BE2C (cell line): ENCODE data around the gene EIF4A2.

ENCODE experiments used
- DNase-seq: peaks from one replicate; pipeline ENCODE4 v3.0.0-alpha.2; 2020
- H3K27me3 ChIP-seq: fragments of 250-450 bp; sonication (Bioruptor Pico); 2 replicates; pipeline ENCODE4 v1.5.1; 2020; ENCODE audit warnings: mild to moderate bottlenecking
- H3K36me3 ChIP-seq: fragments of 250-450 bp; sonication (Bioruptor Pico); 2 replicates; pipeline ENCODE4 v1.5.1; 2020; ENCODE audit warnings: mild to moderate bottlenecking
- H3K4me1 ChIP-seq: fragments of 250-450 bp; sonication (Bioruptor Pico); 2 replicates; pipeline ENCODE4 v1.5.1; 2020
- H3K4me3 ChIP-seq: 2 replicates; pipeline ENCODE4 v1.5.1; 2011; ENCODE audit warnings: low read depth, low read length
- H3K9me3 ChIP-seq: fragments of 250-450 bp; sonication (Bioruptor Pico); 2 replicates; pipeline ENCODE4 v1.5.1; 2020
- CTCF ChIP-seq: IDR thresholded peaks from 2 replicates; pipeline ENCODE4 v1.5.1; 2012; ENCODE audit warnings: mild to moderate bottlenecking, low read depth, low read length

Gene EIF4A2

DNA sequence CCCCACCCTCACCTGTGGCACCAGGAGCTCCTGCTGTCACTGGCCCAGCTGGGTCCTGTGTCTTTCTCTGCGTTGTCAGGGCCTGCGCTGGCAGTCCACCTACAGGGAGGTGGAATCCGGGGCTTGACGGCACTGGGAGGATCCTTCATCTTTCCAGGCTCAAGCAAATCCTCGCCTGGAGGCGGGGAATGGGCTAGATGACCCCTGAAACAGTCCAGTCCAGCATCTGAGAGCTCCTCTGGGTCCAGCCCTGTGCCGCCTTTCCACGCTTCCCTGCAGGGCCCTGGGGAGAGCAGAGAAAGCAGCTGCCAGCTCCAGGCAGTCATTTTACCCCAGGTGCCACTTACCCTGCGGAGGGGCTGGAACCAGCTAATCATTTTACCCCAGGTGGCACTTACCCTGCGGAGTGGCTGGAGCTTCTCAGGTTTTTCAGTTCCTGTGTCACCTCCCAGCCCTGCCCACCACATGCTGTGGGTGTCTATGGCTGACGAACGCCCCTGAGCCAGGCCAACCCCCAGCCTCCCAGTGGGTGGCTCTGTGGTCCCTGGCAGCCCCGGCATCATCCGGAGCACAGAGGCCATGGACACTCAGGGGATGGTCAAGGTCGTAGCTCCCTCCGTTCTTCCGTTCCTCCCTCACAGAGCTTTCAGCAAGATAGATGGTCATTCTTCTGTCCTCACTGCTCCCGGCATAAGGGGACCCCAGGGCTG, 41.2 kb downstream of the EIF4A2 start:
- TF ChIP-seq CTCF, result no peak
- Histone ChIP-seq H3K4me1 (no peaks in the 10 kb centered on the region), H3K9me3 (no peaks in the 10 kb centered on the region), H3K36me3 (no peaks in the 10 kb centered on the region), H3K4me3 (no peak overlapping the region), H3K27me3 (peaks cover 22% of the 10 kb centered on the region)
- no peak for DNase-seq

DNA sequence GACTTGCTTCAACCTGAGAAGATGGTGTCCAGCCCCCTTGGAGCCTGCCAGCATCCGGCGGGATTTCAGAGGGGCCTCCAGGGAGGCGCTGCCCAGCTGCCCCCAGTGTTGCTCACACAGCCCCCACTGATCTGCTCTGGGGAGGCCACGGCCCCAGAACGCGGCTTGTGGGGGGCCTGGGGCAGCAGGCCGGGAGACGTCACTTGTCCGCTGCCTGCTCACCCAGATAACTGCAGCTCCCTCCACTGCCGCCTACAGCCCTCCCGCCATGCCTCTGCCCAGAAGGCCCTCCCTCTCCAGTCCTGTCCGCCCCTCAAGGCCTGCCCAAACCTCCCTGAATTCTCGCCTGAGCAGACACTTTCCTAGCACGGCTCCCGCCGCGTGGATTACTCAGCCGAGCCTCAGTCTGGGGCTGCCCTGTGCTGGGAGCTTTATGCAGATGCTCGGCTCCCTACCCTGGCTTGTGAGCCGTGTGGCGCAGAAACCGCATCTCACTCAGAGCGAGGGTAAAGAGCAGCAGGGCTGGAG, 42.0 kb downstream of the EIF4A2 start:
- no peak for TF ChIP-seq CTCF
- Histone ChIP-seq H3K36me3 (no peaks in the 10 kb centered on the region), H3K9me3 (no peaks in the 10 kb centered on the region), H3K4me1 (no peaks in the 10 kb centered on the region), H3K4me3 (no peak overlapping the region), H3K27me3 (peaks cover 29% of the 10 kb centered on the region)
- DNase-seq, result peak; percentile 27

DNA sequence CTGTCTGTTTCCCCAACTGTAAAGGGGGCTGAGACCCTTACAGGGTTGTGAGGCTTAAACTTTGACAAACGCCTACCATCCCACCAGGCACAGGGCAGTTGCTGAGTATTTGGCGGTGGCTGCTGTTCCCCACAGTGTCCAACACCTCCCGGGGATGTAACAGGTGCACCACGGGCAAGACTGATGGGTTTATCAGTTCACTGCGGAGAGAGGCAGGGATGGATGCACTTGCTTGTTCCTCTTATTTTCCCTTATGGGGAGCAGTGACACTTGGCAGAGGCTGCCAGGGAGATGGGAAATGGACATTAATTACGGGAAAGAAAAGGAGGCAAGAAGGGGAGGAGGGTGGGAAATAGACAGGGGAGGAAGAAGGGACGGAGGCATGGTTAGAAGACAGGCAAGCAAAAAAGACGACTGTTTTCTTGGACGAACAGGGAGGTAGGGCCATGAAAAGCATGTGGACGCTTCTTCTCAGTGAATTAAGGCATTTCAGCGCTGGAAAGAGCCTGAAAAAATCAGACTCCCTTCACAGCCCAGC, 42.6 kb downstream of the EIF4A2 start:
- DNase-seq, result no peak
- TF ChIP-seq CTCF, result no peak
- H3K4me3 ChIP-seq, result no peak overlapping the region
- H3K27me3 ChIP-seq, result peaks cover 35% of the 10 kb centered on the region
- H3K36me3 ChIP-seq, result no peaks in the 10 kb centered on the region
- H3K9me3 ChIP-seq, result no peaks in the 10 kb centered on the region
- no peaks in the 10 kb centered on the region for H3K4me1 ChIP-seq

GRCh38 chr3:186826410-186826975, 43.1 kb downstream of the EIF4A2 start:
- DNase-seq, result no peak
- H3K4me1 ChIP-seq, result no peaks in the 10 kb centered on the region
- peak overlapping the region; percentile 67 for H3K4me3 ChIP-seq
- H3K9me3 ChIP-seq, result no peaks in the 10 kb centered on the region
- no peaks in the 10 kb centered on the region for H3K36me3 ChIP-seq
- no peak for TF ChIP-seq CTCF
- peaks cover 41% of the 10 kb centered on the region for H3K27me3 ChIP-seq

DNA sequence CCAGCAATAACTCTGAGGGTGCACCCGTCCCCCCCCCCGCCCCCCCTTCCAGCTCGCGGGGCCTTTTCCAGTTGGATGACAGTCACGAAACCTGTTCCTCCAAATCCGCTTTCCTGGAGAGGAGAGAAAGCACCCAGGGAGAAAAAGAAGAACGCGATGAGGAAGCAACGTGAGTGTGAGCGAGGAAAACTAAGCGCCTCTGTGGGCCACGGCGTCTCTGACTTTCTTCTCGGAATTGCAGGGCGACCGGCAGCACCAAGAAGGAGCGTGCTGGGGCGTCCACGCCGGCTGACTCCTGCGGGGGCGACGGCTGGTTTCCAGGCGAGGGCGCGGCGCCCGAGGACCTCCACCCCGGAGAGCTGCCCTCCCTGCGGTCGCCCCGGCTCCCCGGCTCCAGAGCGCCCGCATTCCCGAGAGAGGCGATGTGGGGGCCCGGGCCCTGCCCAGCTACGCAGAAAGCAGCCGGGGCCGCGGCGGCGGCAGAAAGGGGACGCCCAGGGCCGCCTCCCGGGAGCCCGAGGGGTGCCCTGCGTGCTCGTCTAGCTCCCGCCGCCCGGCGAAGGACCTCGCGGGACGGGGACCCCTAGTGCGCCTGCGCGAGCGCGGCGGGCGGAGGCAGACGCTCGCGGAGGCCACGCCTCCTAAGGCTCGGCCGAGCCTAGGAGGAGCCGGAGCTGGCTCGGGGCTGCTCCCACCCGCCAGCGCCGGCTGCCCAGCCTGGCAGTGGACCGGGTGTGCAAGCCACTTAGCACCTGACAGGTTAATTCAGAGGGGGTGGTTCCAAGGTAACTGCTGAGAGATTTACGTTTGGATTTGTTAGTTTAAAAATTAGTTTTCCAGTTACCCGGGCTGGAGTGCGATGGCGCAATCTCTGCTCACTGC, 43.8 kb downstream of the EIF4A2 start:
- H3K36me3 ChIP-seq, result no peaks in the 10 kb centered on the region
- no peak for TF ChIP-seq CTCF
- H3K4me1 ChIP-seq, result no peaks in the 10 kb centered on the region
- H3K4me3 ChIP-seq, result peak overlapping the region; percentile 67
- no peaks in the 10 kb centered on the region for H3K9me3 ChIP-seq
- DNase-seq, result peak; percentile 90
- peaks cover 48% of the 10 kb centered on the region for H3K27me3 ChIP-seq
